ENCODE measurements around the gene ANGPT4.

The ANGPT4 gene

DNA sequence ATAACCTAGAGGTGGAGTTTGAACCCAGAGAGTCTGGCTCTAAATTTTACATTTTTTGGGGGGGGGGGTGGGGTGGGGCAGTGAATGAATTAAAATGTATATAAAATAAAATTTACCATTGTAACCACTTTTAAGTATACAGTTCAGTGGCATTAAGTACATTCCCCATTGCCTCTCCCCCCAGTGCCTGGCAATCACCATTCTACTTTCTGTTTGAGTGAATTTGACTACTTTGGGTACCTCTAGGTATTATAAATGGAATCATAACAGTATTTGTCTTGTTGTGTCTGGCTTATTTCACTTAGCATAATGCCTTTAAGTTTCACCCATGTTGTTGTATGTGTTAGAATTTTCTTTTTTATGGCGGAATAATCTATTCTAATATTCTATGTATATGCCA is 79.9 kb downstream of the ANGPT4 start:
- CTCF ChIA-PET: no interaction called here

DNA sequence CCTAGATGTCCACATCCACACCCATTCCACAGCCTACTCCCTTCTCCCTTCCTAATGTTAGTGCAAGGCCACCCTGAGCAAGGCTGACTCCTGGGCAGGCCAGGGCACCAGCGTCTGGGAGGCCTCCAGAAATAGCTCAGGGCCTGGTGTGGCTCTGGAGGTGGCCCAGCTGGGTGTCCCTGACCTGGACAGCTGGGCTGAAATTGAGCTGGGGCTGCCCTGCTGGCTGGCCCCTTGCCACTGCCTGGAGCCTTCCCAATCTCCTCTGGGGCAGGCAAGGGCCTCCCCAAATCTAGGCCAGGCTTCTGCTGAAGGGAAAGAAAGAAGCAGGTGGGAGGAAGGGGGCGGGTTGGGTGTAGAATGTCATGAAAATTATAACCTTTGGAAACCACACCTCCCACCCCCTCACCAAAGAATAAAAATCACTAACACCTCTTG is 80.5 kb downstream of the ANGPT4 start:
- H3K27ac ChIP-seq: peak overlapping the region; percentile 78
- TF ChIP-seq, protein P1, sequence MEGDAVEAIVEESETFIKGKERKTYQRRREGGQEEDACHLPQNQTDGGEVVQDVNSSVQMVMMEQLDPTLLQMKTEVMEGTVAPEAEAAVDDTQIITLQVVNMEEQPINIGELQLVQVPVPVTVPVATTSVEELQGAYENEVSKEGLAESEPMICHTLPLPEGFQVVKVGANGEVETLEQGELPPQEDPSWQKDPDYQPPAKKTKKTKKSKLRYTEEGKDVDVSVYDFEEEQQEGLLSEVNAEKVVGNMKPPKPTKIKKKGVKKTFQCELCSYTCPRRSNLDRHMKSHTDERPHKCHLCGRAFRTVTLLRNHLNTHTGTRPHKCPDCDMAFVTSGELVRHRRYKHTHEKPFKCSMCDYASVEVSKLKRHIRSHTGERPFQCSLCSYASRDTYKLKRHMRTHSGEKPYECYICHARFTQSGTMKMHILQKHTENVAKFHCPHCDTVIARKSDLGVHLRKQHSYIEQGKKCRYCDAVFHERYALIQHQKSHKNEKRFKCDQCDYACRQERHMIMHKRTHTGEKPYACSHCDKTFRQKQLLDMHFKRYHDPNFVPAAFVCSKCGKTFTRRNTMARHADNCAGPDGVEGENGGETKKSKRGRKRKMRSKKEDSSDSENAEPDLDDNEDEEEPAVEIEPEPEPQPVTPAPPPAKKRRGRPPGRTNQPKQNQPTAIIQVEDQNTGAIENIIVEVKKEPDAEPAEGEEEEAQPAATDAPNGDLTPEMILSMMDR (conservative IDR thresholded peaks at IDR 0.05; ENCODE audit: low read depth): no peak
- ChIA-PET CTCF (no interaction called here), POLR2A (ENCODE audit: low non-redundant PET) (interaction anchor here (0.6 kb wide), 1 partner anchor 121 kb away, joined by 3 read pairs; no protein-coding TSS in a partner anchor)
- DNase-seq (ENCODE audit: low spot score): no peak

More for the DNA sequence above, 79.9 kb downstream of the ANGPT4 start:
- POLR2A ChIA-PET (ENCODE audit: low non-redundant PET): interaction anchor here (0.6 kb wide), 1 partner anchor 121 kb away, joined by 3 read pairs; no protein-coding TSS in a partner anchor
- H3K27ac ChIP-seq: no peak overlapping the region
- DNase-seq (ENCODE audit: low spot score): no peak
- TF ChIP-seq, protein P1 (conservative IDR thresholded peaks at IDR 0.05; ENCODE audit: low read depth): no peak

DNA sequence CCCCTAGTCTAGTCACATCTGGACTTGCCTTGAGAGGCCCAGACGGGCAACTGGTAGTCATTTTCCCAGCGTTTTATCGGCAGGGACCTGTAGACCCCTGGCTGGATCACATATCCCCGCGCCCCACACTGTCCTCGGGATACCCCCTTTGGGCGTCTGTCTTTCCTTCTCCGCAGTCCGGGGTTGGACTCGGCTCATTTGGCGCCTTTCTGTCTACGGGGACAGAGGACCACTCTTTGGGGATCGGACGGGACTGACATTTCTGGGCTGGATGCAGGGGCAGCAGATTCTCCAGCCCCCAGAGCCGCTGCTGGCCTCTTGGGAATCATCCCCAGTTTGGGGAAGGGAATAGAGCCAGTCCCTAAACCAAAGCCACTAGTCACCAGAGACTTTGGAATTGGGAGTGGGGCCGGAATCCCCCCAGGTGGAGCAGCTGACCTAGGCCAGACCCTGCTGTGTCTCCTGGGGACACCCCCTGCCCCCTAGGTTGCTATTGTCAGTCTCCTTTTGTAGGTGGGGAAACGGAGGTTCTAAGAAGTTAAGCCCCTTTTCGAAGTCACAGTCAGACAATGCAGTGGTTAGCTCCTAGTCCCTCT is 81.9 kb downstream of the ANGPT4 start:
- peak overlapping the region; percentile 85 for H3K27ac ChIP-seq
- ChIA-PET POLR2A (ENCODE audit: low non-redundant PET) (interaction anchor here (1.1 to 1.5 kb wide), 2 partner anchors 10 to 12 kb away, joined by 3 to 10 read pairs; no protein-coding TSS in a partner anchor), CTCF (no interaction called here)
- TF ChIP-seq, protein P1 (conservative IDR thresholded peaks at IDR 0.05; ENCODE audit: low read depth): no peak
- DNase-seq (ENCODE audit: low spot score): no peak

DNA sequence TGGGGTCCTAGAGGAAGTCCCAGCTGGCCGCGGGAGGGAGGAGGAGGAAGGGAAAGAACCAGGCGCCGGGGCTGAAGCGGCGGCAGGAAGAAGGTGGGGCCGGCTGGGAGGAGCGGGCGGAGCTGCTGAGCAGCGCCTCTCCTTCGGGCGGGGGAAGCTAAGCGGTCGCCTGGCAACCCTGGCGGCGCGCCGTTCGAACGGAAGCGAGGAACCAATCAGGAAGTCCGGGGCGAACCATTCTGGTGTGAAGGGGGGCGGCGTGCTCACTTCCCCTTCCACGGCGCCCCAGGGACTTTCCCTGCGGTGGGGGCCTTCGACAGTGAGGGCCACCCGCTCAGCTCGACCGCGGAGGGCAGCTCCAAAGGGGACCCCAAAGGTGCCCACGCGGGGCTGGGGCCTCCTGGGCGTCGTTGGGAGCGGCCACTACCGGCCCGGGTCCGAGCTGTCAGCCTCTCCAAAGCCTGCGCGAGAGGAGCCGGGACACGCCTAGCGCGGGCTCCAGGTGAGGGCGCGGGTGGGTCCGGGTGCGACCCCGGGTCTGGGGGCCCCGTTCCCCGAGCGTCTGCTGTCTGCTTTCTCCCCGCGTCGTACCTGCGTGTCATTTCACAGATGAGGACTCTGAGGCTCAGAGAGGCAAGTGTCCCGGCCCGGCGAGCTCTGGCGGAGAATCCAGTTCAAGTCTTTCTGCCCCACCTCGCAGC is 82.5 kb downstream of the ANGPT4 start, which contains the start of gene FAM110A:
Gene FAM110A, plus strand, starts transcription at position 266 of the 701 bp plus-strand sequence. CDS start 11,090 bp downstream, outside the sequence.
- POLR2A ChIA-PET (ENCODE audit: low non-redundant PET): interaction anchor here (0.6 to 1.5 kb wide), 4 partner anchors 10 to 505 kb away, joined by 3 to 10 read pairs (median 6); no protein-coding TSS in a partner anchor
- H3K27ac ChIP-seq: peak within 1 kb of the TSS; percentile 85
- CTCF ChIA-PET: interaction anchor here (0.6 to 1.2 kb wide), 4 partner anchors 15 to 140 kb away, joined by 3 to 5 read pairs (median 3); no protein-coding TSS in a partner anchor
- TF ChIP-seq, protein P1 (conservative IDR thresholded peaks at IDR 0.05; ENCODE audit: low read depth): no peak
- peak; percentile 96 for DNase-seq (ENCODE audit: low spot score)

DNA sequence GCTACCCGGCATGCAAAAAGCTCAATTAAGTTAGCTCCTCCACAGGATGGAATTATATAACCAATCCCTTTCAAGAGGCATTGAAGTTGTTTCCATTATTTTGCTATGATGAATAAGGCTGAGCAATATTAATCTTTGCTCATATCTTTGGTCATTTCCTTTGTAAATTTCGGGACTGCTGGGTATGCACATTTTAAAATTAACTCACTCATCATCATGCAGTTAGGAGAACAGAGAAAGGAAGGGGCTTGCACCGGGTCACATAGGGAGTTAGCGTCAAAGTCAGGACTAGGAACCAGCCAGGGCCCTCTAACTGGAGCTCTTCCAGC is 83.0 kb downstream of the ANGPT4 start:
- no peak for DNase-seq (ENCODE audit: low spot score)
- peak overlapping the region; percentile 85 for H3K27ac ChIP-seq
- TF ChIP-seq, protein P1 (conservative IDR thresholded peaks at IDR 0.05; ENCODE audit: low read depth): no peak
- CTCF ChIA-PET: interaction anchor here (0.6 to 1.2 kb wide), 4 partner anchors 14 to 140 kb away, joined by 3 to 5 read pairs (median 3); no protein-coding TSS in a partner anchor
- POLR2A ChIA-PET (ENCODE audit: low non-redundant PET): interaction anchor here (0.6 to 1.5 kb wide), 4 partner anchors 11 to 504 kb away, joined by 3 to 10 read pairs (median 6); no protein-coding TSS in a partner anchor

DNA sequence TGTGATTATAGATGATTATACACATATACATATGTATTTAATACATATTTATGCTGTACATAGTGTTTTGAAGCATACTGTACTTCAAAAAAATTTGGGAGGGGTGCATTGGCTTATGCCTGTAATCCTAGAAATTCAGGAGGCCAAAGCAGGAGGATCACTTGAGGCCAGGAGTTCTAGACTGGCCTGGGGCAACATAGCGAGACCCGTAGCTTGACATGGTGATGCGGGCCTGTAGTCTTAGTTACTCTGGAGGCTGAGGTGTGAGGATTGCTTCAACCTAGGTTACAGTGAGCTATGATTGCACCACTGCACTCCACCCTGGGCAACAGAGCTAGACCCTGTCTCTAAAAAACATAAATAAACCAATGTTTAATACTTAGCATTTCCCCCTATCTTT is 84.2 kb downstream of the ANGPT4 start:
- ChIA-PET CTCF (interaction anchor here (1.2 kb wide), 1 partner anchor 124 kb away, joined by 5 read pairs; no protein-coding TSS in a partner anchor), POLR2A (ENCODE audit: low non-redundant PET) (no interaction called here)
- peak overlapping the region; percentile 85; the same call in 1 of the 2 replicates for H3K27ac ChIP-seq
- TF ChIP-seq, protein P1 (conservative IDR thresholded peaks at IDR 0.05; ENCODE audit: low read depth): no peak
- DNase-seq (ENCODE audit: low spot score): no peak

Data from RWPE1 (cell line).